ENCODE results near the gene TAS2R10. TPM values are rescaled to one million over a fixed set of nuclear protein-coding genes. Genes with fewer than 3 reads are reported as not detected.

TAS2R10 gene
- total and polyA plus RNA-seq, 9 donors, result 0.07 to 2.5 (median 0.84) TPM; not detected in 2

DNA sequence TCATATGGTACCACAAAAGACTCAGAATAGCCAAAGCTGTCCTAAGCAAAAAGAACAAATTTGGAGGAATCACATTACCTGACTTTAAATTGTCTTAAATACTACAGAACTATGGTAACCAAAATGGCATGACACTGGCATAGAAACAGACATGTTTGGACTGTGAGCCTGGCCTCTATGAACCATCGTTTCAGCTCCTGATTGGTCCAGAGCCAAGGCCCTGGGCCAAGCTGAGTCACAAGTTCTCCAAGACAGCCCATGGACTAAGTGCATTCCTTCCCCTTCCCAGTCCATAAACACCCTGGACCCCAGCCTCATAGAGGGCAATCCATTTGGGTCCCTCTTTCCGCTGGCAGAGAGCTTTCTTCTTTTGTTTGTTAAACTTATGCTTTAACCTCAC is 35.2 kb upstream of the TAS2R10 start:
- TF ChIP-seq EP300 (IDR thresholded peaks at IDR 0.05), result no peak
- TF ChIP-seq POLR2A (IDR thresholded peaks at IDR 0.05), result no peak
- TF ChIP-seq, protein P1, sequence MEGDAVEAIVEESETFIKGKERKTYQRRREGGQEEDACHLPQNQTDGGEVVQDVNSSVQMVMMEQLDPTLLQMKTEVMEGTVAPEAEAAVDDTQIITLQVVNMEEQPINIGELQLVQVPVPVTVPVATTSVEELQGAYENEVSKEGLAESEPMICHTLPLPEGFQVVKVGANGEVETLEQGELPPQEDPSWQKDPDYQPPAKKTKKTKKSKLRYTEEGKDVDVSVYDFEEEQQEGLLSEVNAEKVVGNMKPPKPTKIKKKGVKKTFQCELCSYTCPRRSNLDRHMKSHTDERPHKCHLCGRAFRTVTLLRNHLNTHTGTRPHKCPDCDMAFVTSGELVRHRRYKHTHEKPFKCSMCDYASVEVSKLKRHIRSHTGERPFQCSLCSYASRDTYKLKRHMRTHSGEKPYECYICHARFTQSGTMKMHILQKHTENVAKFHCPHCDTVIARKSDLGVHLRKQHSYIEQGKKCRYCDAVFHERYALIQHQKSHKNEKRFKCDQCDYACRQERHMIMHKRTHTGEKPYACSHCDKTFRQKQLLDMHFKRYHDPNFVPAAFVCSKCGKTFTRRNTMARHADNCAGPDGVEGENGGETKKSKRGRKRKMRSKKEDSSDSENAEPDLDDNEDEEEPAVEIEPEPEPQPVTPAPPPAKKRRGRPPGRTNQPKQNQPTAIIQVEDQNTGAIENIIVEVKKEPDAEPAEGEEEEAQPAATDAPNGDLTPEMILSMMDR (IDR thresholded peaks at IDR 0.05), result no peak
- Histone ChIP-seq H3K27me3 (no peaks in the 10 kb centered on the region), H3K4me1 (ENCODE audit: insufficient read depth) (no peaks in the 10 kb centered on the region), H3K36me3 (no peaks in the 10 kb centered on the region), H3K27ac (no peak overlapping the region), H3K4me3 (no peak overlapping the region), H3K9me3 (peaks cover 0 to 8% of the 10 kb centered on the region in 2 donors)
- DNase-seq, result no peak
- WGBS, 3 donors, result 88 to 93% (median 89%) methylated on average over 2 of the region's 2 CpGs
- intact Hi-C loops (cut with DNase I), result no loop called here

DNA sequence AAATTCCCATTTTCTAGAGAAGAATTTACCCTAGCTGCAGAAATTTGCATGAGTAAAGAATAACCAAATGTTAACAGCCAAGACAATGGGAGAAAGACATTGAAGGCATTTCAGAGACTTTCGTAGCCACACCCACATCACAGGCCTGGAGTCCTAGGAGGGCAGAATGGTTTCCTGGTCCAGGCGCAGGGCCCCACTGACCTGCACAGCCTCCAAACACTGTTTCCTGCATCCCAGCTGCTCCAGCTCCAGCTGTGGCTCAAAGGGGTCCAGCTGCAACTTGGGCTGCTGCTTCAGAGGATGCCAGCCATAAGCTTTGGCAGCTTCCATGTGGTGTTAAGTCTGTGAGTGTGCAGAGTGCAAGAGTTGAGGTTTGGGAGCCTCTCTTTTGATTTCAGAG is 29.6 kb upstream of the TAS2R10 start:
- intact Hi-C loops (cut with DNase I), result loop anchor here in 1 of 4 donors (5.0 kb wide), 1 partner anchor 1969 kb away; no protein-coding TSS in a partner anchor

DNA sequence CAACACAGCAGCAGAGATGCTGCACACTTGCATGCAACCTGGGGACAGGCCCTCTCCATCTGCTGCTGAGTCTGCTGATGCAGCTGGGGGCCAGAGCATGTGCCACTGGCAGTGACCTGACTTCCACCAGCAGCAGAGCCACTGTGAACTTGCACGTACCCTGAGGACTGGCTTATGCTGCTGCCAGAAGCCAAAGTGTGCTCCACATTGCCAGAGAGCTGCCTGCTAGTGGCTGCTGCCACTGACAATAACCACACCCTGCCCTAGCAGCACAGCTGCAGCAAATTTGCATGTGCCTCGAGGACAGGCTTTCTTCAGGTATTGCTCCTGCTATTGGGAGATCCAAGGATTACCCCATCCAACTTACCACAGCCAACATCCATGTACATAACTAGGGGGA is 27.6 kb upstream of the TAS2R10 start:
- Histone ChIP-seq H3K36me3 (no peaks in the 10 kb centered on the region), H3K9me3 (peaks cover 0 to 8% of the 10 kb centered on the region in 2 donors), H3K4me1 (ENCODE audit: insufficient read depth) (no peaks in the 10 kb centered on the region), H3K27ac (no peak overlapping the region), H3K4me3 (no peak overlapping the region), H3K27me3 (no peaks in the 10 kb centered on the region)
- 71 to 94% (median 91%) methylated on average over 1 to 2 of the region's 2 CpGs for WGBS, 3 donors
- DNase-seq, result no peak
- TF ChIP-seq, protein P1 (IDR thresholded peaks at IDR 0.05), result no peak
- TF ChIP-seq POLR2A (IDR thresholded peaks at IDR 0.05) (no peak), EP300 (IDR thresholded peaks at IDR 0.05) (no peak)
- intact Hi-C loops (cut with DNase I), result no loop called here

More for the DNA sequence above, 29.6 kb upstream of the TAS2R10 start:
- 98% methylated on average over 2 of the region's 2 CpGs for WGBS, 3 donors
- Histone ChIP-seq H3K27ac (no peak overlapping the region), H3K9me3 (peaks cover 0 to 11% of the 10 kb centered on the region in 2 donors), H3K36me3 (no peaks in the 10 kb centered on the region), H3K4me3 (no peak overlapping the region), H3K27me3 (no peaks in the 10 kb centered on the region), H3K4me1 (ENCODE audit: insufficient read depth) (no peaks in the 10 kb centered on the region)
- TF ChIP-seq EP300 (IDR thresholded peaks at IDR 0.05), result no peak
- no peak for TF ChIP-seq POLR2A (IDR thresholded peaks at IDR 0.05)
- TF ChIP-seq, protein P1 (IDR thresholded peaks at IDR 0.05), result no peak
- DNase-seq, result no peak

DNA sequence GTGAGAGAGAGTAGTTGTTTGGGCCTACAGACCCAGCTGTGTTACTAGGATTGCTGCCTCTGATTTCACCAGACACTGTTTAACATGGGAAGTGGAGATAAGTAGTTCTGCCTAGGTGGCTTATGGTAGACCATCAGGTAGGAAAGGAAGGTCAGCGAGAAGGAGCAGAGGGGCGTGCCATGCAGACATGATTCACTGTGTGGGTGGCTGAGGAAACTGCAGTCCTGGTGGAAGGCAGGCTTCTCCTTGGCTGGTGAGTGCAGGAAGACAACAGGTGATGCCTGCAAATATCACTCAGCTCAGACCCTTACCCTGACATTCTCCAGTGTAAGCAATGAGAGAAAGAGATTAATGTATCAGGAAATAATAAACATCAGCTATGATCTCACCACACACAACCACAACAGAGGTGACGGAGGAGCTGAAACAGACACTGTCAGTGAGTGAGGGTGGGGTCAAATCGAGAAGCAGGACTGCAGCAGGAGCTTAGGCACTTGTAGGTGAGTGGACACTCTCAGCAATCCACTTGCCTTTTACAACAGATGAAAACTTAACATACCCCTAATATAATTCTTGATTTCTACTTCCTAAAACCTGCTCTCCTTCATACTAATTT is 25.2 kb upstream of the TAS2R10 start:
- no peaks in the 10 kb centered on the region for H3K36me3 ChIP-seq
- intact Hi-C loops (cut with DNase I), result no loop called here

More for the DNA sequence above, 25.2 kb upstream of the TAS2R10 start:
- 96 to 100% (median 97%) methylated on average over 4 of the region's 4 CpGs for WGBS, 3 donors
- Histone ChIP-seq H3K27ac (no peak overlapping the region), H3K4me3 (no peak overlapping the region), H3K27me3 (no peaks in the 10 kb centered on the region), H3K9me3 (peaks cover 0 to 3% of the 10 kb centered on the region in 2 donors), H3K4me1 (ENCODE audit: insufficient read depth) (no peaks in the 10 kb centered on the region)
- DNase-seq, result no peak
- TF ChIP-seq POLR2A (IDR thresholded peaks at IDR 0.05) (no peak), EP300 (IDR thresholded peaks at IDR 0.05) (no peak)
- TF ChIP-seq, protein P1 (IDR thresholded peaks at IDR 0.05), result no peak

All from ovary (tissue), 9 donors.